Activated CD4-positive, alpha-beta memory T cell treated with anti-CD3 and anti-CD28 coated beads, Interleukin-2, amount 10 ng/mL, durations not matched to agents 7 days and 5 days (primary cell): ENCODE data around the gene NOSTRIN. TPM values are rescaled to one million over a fixed set of nuclear protein-coding genes. Genes with fewer than 3 reads are reported as not detected.

Experiments used
- CTCF ChIA-PET: fragments of 350-600 bp; sonication (Branson Sonifier 250); formaldehyde crosslinking; loops from one replicate; lab custom pipeline; 2021; ENCODE audit warnings: antibody characterized with exemption, inconsistent platforms; lab: Charles Lee
- POLR2A ChIA-PET: fragments of 350-600 bp; sonication (Branson Sonifier 250); formaldehyde crosslinking; loops from one replicate; lab custom pipeline; 2021; ENCODE audit warnings: antibody characterized with exemption; lab: Charles Lee
- DNase-seq: peaks from one replicate; pipeline ENCODE4 v3.0.0-alpha.2; 2020
- H3K27ac Mint-ChIP-seq: one replicate; pipeline ENCODE4 v1.8.0; 2021; ENCODE audit warnings: mild to moderate bottlenecking, mixed read lengths
- H3K27me3 Mint-ChIP-seq: one replicate; pipeline ENCODE4 v1.8.0; 2021; ENCODE audit warnings: mixed read lengths
- H3K36me3 Mint-ChIP-seq: one replicate; pipeline ENCODE4 v1.8.0; 2021; ENCODE audit warnings: low read depth, mixed read lengths
- H3K4me1 Mint-ChIP-seq: one replicate; pipeline ENCODE4 v1.8.0; 2021; ENCODE audit warnings: mixed read lengths
- H3K4me3 Mint-ChIP-seq: one replicate; pipeline ENCODE4 v1.8.0; 2021; ENCODE audit warnings: mild to moderate bottlenecking, mixed read lengths
- H3K9me3 Mint-ChIP-seq: one replicate; pipeline ENCODE4 v1.8.0; 2021; ENCODE audit warnings: mixed read lengths
- total RNA-seq, 2 experiments: library from RNA; stranded (reverse); gene quantifications; one replicate each; pipeline ENCODE4 v1.2.3, GENCODE V29; 2021

The NOSTRIN gene
- total RNA-seq, 2 experiments from 2014 or later: not detected

DNA sequence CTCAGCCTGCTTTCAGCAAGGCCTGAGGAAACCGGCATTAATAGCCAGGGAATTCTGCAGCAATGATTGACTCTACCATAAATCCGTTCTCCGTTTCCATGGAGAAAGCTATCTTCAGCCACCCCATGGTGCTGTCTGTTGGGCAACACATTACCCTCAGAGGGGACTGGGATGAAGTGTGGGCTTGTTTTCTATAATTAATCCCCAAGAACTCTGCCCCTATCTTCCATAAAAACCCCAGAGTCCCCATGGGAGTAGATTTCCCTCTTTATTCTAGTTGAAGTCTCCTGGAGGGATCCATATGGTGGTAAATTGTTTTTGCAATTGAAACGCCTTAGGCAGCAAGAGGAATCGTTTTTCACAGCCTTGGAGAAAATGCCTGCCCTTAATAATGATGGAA lies 107.9 kb downstream of the NOSTRIN start:
- no peak overlapping the region for H3K4me3 Mint-ChIP-seq
- CTCF ChIA-PET: interaction anchor here (1.4 kb wide), 1 partner anchor 11 kb away, joined by 5 read pairs; no protein-coding TSS in a partner anchor
- no peak overlapping the region for H3K27ac Mint-ChIP-seq
- H3K27me3 Mint-ChIP-seq: peaks cover 50% of the 10 kb centered on the region
- peaks cover 7% of the 10 kb centered on the region for H3K36me3 Mint-ChIP-seq
- H3K9me3 Mint-ChIP-seq: peaks cover 5% of the 10 kb centered on the region
- POLR2A ChIA-PET: no interaction called here
- H3K4me1 Mint-ChIP-seq: peaks cover 7% of the 10 kb centered on the region
- DNase-seq: no peak

- no peak overlapping the region for H3K4me3 Mint-ChIP-seq
- POLR2A ChIA-PET: no interaction called here
Observed at GRCh38 chr2:168912466-168912865, 110.0 kb downstream of the NOSTRIN start.

DNA sequence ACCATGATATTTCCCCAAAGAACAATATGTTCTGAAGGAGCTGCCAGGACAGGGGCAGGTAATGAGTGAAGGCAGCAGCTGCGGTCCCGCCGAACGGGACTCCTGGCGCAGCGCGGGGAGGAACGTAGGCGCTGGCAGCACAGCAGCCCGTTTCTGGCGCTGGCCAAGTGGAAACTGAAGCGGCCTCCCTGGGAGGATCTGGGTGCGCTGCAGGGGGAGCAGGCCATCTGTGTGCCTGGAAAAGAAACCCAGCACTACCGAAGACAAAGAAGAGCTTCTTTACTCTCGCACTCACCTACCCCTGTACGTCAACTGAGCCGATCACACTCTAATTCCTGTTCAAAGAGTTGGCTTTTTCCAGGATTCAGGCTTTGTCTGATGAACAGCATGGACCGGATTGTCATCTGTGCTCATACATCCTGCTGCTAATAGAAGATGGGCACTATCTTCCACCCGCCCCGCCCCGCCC lies 110.5 kb downstream of the NOSTRIN start:
- ChIA-PET POLR2A (no interaction called here), CTCF (interaction anchor here (1.5 kb wide), 1 partner anchor 8 kb away, joined by 3 read pairs; no protein-coding TSS in a partner anchor)
- Mint-ChIP-seq H3K9me3 (peaks cover 14% of the 10 kb centered on the region), H3K4me3 (no peak overlapping the region), H3K36me3 (peaks cover 7% of the 10 kb centered on the region), H3K4me1 (peaks cover 19% of the 10 kb centered on the region), H3K27me3 (peaks cover 30% of the 10 kb centered on the region), H3K27ac (no peak overlapping the region)
- DNase-seq: no peak

More at GRCh38 chr2:168912466-168912865, 110.0 kb downstream of the NOSTRIN start:
- Mint-ChIP-seq H3K27me3 (peaks cover 34% of the 10 kb centered on the region), H3K27ac (no peak overlapping the region), H3K4me1 (peaks cover 19% of the 10 kb centered on the region), H3K36me3 (peaks cover 7% of the 10 kb centered on the region), H3K9me3 (peaks cover 14% of the 10 kb centered on the region)
- CTCF ChIA-PET: interaction anchor here (1.5 kb wide), 1 partner anchor 9 kb away, joined by 3 read pairs; no protein-coding TSS in a partner anchor
- no peak for DNase-seq

DNA sequence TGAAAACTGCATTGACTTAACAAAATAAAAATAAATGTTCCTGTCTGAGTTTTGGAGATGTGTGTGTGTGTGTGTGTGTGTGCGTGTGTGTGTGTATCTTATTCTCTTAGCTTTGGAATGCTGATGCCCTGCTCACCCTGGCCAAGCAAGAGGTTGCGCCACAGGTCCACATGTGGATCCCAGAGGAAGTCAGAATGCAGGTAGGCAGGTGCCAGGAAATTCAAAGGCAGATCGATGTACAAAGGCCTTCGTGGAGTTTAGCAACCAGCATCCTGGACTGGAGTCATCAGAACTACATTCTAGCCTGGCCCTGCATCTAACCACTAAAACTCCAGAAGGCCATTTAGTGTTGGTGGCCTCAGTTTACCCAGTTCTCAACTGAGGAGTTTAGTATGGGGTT lies 111.1 kb downstream of the NOSTRIN start:
- Mint-ChIP-seq H3K4me1 (peaks cover 19% of the 10 kb centered on the region), H3K9me3 (peaks cover 14% of the 10 kb centered on the region), H3K4me3 (no peak overlapping the region), H3K27me3 (peaks cover 33% of the 10 kb centered on the region), H3K36me3 (peaks cover 7% of the 10 kb centered on the region), H3K27ac (no peak overlapping the region)
- POLR2A ChIA-PET: no interaction called here
- CTCF ChIA-PET: no interaction called here
- no peak for DNase-seq

Other genes starting within 250 kb of the NOSTRIN start
- gene SPC25, start 87.8 kb downstream of the NOSTRIN start, total RNA-seq: 10 to 100 TPM; 33.3 to 34.2 TPM
- gene G6PC2, start 98.7 kb downstream of the NOSTRIN start, total RNA-seq: not detected
- not detected for gene ABCB11, start 228.7 kb downstream of the NOSTRIN start, total RNA-seq